Measurements from ENCODE around the gene KCNT1. TPM values are rescaled to one million over a fixed set of nuclear protein-coding genes. Genes with fewer than 3 reads are reported as not detected.
"Not testable (repeated sequence)": the region's sequence is repeated elsewhere in the genome, so short reads cannot be mapped to it uniquely, and the experiment has no call there.

Gene KCNT1
- polyA plus RNA-seq (ENCODE audit: insufficient read length in 3 of 3), result under 1 TPM; 0.06 to 0.08 (median 0.06) TPM

- DNase-seq (ENCODE audit: low read depth in 3 of 3, low spot score in 2 of 3), result peak; percentile 18 to 47 (median 36)
These were observed at the start of gene KCNT1 for GRCh38 chr9:135701959-135702721. Gene KCNT1, plus strand, starts transcription at chr9:135702185. Its CDS starts 74 bp downstream, at chr9:135702259.

- DNase-seq (ENCODE audit: low read depth in 3 of 3, low spot score in 2 of 3), result no peak
These were observed 46.7 kb upstream of the KCNT1 start for GRCh38 chr9:135655317-135655716.

- DNase-seq (ENCODE audit: low read depth in 3 of 3, low spot score in 2 of 3), result no peak
These were observed 44.6 kb upstream of the KCNT1 start for GRCh38 chr9:135657416-135657815.

GRCh38 chr9:135659252-135659651 lies 42.7 kb upstream of the KCNT1 start:
- no peak for DNase-seq (ENCODE audit: low read depth in 3 of 3, low spot score in 2 of 3)

GRCh38 chr9:135660407-135660806 lies 41.6 kb upstream of the KCNT1 start:
- no peak for DNase-seq (ENCODE audit: low read depth in 3 of 3, low spot score in 2 of 3)

- DNase-seq (ENCODE audit: low read depth in 3 of 3, low spot score in 2 of 3), result no peak
These were observed 40.0 kb upstream of the KCNT1 start for GRCh38 chr9:135661816-135662560.

- DNase-seq (ENCODE audit: low read depth in 3 of 3, low spot score in 2 of 3), result no peak
These were observed 39.1 kb upstream of the KCNT1 start, which contains the start of gene LCN9 for GRCh38 chr9:135662758-135663450. Gene LCN9, plus strand, starts transcription at chr9:135663309. Its CDS starts 13 bp downstream, at chr9:135663322.

GRCh38 chr9:135663451-135663770 lies 38.6 kb upstream of the KCNT1 start:
- no peak for DNase-seq (ENCODE audit: low read depth in 3 of 3, low spot score in 2 of 3)

- DNase-seq (ENCODE audit: low read depth in 3 of 3, low spot score in 2 of 3), result no peak
These were observed 38.1 kb upstream of the KCNT1 start for GRCh38 chr9:135663857-135664256.

GRCh38 chr9:135664266-135664665 lies 37.7 kb upstream of the KCNT1 start:
- no peak for DNase-seq (ENCODE audit: low read depth in 3 of 3, low spot score in 2 of 3)

GRCh38 chr9:135664801-135665794 lies 36.9 kb upstream of the KCNT1 start:
- no peak for DNase-seq (ENCODE audit: low read depth in 3 of 3, low spot score in 2 of 3)

- no peak for DNase-seq (ENCODE audit: low read depth in 3 of 3, low spot score in 2 of 3)
These were observed 36.2 kb upstream of the KCNT1 start for GRCh38 chr9:135665795-135666189.

- DNase-seq (ENCODE audit: low read depth in 3 of 3, low spot score in 2 of 3), result no peak
These were observed 35.2 kb upstream of the KCNT1 start for GRCh38 chr9:135666534-135667462.

GRCh38 chr9:135667463-135668001 lies 34.5 kb upstream of the KCNT1 start:
- no peak for DNase-seq (ENCODE audit: low read depth in 3 of 3, low spot score in 2 of 3)

GRCh38 chr9:135669018-135669417 lies 33.0 kb upstream of the KCNT1 start:
- not testable (repeated sequence) for DNase-seq (ENCODE audit: low read depth in 3 of 3, low spot score in 2 of 3)

- no peak for DNase-seq (ENCODE audit: low read depth in 3 of 3, low spot score in 2 of 3)
These were observed 32.2 kb upstream of the KCNT1 start for GRCh38 chr9:135669616-135670285.

GRCh38 chr9:135670721-135671590 lies 31.0 kb upstream of the KCNT1 start:
- DNase-seq (ENCODE audit: low read depth in 3 of 3, low spot score in 2 of 3), result no peak

Measured in right renal cortex interstitium (tissue), 3 donors.